ENCODE data around the gene CP. TPM values are rescaled to one million over a fixed set of nuclear protein-coding genes. Genes with fewer than 3 reads are reported as not detected.

Gene CP
- total and polyA plus RNA-seq, 2 of the 13 experiments (the other 11 are each of a cell fraction or from before 2014, with no cell fraction given), result 42.6 to 789 TPM

DNA sequence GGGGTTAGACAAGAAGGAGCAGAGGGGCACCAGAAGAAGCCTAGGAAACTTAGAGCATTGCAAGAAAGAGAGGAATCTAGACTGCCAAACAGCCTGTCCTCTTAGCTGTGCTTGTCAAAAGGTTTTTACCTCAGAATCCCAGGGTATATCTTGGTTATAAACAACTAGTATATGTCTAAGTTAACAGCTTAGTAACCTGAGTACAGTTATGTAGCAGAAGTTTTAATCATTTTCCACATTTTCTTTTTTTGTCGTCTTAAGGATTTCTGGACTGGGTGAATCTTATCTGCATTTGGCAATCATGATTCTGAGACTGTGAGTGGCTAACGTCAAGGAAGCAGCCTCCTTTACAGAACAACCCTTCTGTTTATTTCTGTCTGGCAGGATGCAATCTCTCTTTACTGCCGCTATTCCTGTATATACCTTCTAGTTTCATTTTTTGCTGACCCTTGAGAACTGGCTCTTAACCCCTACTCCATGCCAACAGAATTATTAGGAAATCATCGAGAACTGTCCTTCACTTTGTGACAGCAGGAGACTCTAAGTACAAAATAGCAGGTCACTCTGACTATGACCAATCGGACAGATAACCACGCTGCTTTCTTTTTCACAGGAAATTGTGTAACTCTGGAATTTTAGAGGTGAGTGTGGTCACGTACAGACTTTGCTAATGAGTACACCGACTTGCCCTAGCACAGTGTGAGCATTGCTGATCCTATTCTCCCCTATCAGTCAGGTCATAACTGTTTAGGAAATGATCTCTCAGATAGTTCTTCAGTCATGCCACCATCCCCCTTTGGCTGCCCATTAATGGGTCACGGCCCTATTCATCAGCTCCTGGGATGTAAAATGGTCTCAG, 3.3 kb upstream of the CP start (continued):
- TF ChIP-seq, protein P1, sequence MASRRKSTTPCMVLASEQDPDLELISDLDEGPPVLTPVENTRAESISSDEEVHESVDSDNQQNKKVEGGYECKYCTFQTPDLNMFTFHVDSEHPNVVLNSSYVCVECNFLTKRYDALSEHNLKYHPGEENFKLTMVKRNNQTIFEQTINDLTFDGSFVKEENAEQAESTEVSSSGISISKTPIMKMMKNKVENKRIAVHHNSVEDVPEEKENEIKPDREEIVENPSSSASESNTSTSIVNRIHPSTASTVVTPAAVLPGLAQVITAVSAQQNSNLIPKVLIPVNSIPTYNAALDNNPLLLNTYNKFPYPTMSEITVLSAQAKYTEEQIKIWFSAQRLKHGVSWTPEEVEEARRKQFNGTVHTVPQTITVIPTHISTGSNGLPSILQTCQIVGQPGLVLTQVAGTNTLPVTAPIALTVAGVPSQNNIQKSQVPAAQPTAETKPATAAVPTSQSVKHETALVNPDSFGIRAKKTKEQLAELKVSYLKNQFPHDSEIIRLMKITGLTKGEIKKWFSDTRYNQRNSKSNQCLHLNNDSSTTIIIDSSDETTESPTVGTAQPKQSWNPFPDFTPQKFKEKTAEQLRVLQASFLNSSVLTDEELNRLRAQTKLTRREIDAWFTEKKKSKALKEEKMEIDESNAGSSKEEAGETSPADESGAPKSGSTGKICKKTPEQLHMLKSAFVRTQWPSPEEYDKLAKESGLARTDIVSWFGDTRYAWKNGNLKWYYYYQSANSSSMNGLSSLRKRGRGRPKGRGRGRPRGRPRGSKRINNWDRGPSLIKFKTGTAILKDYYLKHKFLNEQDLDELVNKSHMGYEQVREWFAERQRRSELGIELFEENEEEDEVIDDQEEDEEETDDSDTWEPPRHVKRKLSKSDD (CRISPR knock-in tag; IDR thresholded peaks at IDR 0.05; ENCODE audit: low read depth), result no peak; the same call in 1 of the 2 replicates
- TF ChIP-seq ZBTB20 (CRISPR knock-in tag; IDR thresholded peaks at IDR 0.05; ENCODE audit: borderline replicate concordance, low read depth) (peak; percentile 75; the same call in 1 of the 2 replicates), KLF6 (CRISPR knock-in tag; IDR thresholded peaks at IDR 0.05) (no peak), ZNF766 (CRISPR knock-in tag; IDR thresholded peaks at IDR 0.05; ENCODE audit: borderline replicate concordance) (no peak), ZNF841 (CRISPR knock-in tag; IDR thresholded peaks at IDR 0.05; ENCODE audit: borderline replicate concordance) (no peak), POLR2AphosphoS5 (IDR thresholded peaks at IDR 0.05; ENCODE audit: low read depth, low read length) (peak; percentile 86), KDM4B (CRISPR knock-in tag; IDR thresholded peaks at IDR 0.05) (peak; percentile 87), RARA (CRISPR knock-in tag; IDR thresholded peaks at IDR 0.05) (peak; percentile 95), FOXA3 (CRISPR knock-in tag; IDR thresholded peaks at IDR 0.05) (peak; percentile 88), ZNF660 (CRISPR knock-in tag; IDR thresholded peaks at IDR 0.05; ENCODE audit: borderline replicate concordance, low read depth) (no peak), HIVEP1 (CRISPR knock-in tag; IDR thresholded peaks at IDR 0.05) (no peak), ZNF331 (CRISPR knock-in tag; IDR thresholded peaks at IDR 0.05) (peak; percentile 93), MIER2 (CRISPR knock-in tag; IDR thresholded peaks at IDR 0.05) (peak; percentile 84), SNAPC2 (CRISPR knock-in tag; IDR thresholded peaks at IDR 0.05) (peak; percentile 59; the same call in 1 of the 2 replicates), ZBTB8A (CRISPR knock-in tag; IDR thresholded peaks at IDR 0.05; ENCODE audit: borderline replicate concordance, low read depth) (no peak)
- TF ChIP-seq, protein P2, sequence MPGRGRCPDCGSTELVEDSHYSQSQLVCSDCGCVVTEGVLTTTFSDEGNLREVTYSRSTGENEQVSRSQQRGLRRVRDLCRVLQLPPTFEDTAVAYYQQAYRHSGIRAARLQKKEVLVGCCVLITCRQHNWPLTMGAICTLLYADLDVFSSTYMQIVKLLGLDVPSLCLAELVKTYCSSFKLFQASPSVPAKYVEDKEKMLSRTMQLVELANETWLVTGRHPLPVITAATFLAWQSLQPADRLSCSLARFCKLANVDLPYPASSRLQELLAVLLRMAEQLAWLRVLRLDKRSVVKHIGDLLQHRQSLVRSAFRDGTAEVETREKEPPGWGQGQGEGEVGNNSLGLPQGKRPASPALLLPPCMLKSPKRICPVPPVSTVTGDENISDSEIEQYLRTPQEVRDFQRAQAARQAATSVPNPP (CRISPR knock-in tag; IDR thresholded peaks at IDR 0.05), result peak; percentile 78; the same call in 1 of the 2 replicates
- TF ChIP-seq, protein P3, sequence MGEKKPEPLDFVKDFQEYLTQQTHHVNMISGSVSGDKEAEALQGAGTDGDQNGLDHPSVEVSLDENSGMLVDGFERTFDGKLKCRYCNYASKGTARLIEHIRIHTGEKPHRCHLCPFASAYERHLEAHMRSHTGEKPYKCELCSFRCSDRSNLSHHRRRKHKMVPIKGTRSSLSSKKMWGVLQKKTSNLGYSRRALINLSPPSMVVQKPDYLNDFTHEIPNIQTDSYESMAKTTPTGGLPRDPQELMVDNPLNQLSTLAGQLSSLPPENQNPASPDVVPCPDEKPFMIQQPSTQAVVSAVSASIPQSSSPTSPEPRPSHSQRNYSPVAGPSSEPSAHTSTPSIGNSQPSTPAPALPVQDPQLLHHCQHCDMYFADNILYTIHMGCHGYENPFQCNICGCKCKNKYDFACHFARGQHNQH (CRISPR knock-in tag; IDR thresholded peaks at IDR 0.05), result peak; percentile 98
- TF ChIP-seq, protein P4, sequence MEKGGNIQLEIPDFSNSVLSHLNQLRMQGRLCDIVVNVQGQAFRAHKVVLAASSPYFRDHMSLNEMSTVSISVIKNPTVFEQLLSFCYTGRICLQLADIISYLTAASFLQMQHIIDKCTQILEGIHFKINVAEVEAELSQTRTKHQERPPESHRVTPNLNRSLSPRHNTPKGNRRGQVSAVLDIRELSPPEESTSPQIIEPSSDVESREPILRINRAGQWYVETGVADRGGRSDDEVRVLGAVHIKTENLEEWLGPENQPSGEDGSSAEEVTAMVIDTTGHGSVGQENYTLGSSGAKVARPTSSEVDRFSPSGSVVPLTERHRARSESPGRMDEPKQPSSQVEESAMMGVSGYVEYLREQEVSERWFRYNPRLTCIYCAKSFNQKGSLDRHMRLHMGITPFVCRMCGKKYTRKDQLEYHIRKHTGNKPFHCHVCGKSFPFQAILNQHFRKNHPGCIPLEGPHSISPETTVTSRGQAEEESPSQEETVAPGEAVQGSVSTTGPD (CRISPR knock-in tag; IDR thresholded peaks at IDR 0.05), result 0 out of 2 replicates have a peak, but pooled peaks have one; percentile 52
- TF ChIP-seq, protein P5, sequence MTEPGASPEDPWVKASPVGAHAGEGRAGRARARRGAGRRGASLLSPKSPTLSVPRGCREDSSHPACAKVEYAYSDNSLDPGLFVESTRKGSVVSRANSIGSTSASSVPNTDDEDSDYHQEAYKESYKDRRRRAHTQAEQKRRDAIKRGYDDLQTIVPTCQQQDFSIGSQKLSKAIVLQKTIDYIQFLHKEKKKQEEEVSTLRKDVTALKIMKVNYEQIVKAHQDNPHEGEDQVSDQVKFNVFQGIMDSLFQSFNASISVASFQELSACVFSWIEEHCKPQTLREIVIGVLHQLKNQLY (CRISPR knock-in tag; IDR thresholded peaks at IDR 0.05), result peak; percentile 82; the same call in 1 of the 2 replicates
- TF ChIP-seq, protein P6, sequence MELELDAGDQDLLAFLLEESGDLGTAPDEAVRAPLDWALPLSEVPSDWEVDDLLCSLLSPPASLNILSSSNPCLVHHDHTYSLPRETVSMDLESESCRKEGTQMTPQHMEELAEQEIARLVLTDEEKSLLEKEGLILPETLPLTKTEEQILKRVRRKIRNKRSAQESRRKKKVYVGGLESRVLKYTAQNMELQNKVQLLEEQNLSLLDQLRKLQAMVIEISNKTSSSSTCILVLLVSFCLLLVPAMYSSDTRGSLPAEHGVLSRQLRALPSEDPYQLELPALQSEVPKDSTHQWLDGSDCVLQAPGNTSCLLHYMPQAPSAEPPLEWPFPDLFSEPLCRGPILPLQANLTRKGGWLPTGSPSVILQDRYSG (CRISPR knock-in tag; IDR thresholded peaks at IDR 0.05), result no peak

All from HepG2 (cell line).